K562 (cell line): ENCODE data around the gene REEP6. TPM values are rescaled to one million over a fixed set of nuclear protein-coding genes. Genes with fewer than 3 reads are reported as not detected.

Source experiments
- ASH1L ChIP-seq: fragments of 450-650 bp; IDR thresholded peaks from 2 replicates; pipeline ENCODE4 v1.6.1; 2018; ENCODE audit warnings: borderline replicate concordance, mild to moderate bottlenecking, low read depth; ENCODE audit not compliant: partially characterized antibody
- BRF1 ChIP-seq: IDR thresholded peaks from 3 replicates; pipeline ENCODE4 v1.6.1; 2011; ENCODE audit warnings: borderline replicate concordance, mild to moderate bottlenecking; ENCODE audit not compliant: insufficient read length; ENCODE audit errors: extremely low read depth
- CREBBP ChIP-seq: IDR thresholded peaks from one replicate; pipeline ENCODE4 v1.6.1; 2012; ENCODE audit warnings: low read depth, mild to moderate bottlenecking, control low read depth, inconsistent platforms, low read length
- DIDO1 ChIP-seq: fragments of 450-650 bp; IDR thresholded peaks from 2 replicates; pipeline ENCODE4 v1.6.1; 2016; ENCODE audit warnings: low read depth, missing biosample characterization, missing genetic modification characterization
- E2F6 ChIP-seq, 2 experiments: IDR thresholded peaks; 2 replicates each; pipeline ENCODE4 v1.6.1; 2011; ENCODE audit warnings: borderline replicate concordance in 1 of 2, control low read depth in 1 of 2, low read depth in 1 of 2, low read length in 1 of 2, mild to moderate bottlenecking in 1 of 2, mixed read lengths in 1 of 2, moderate library complexity in 1 of 2; ENCODE audit not compliant: insufficient read depth in 1 of 2, insufficient read length in 1 of 2, poor library complexity in 1 of 2, severe bottlenecking in 1 of 2; ENCODE audit errors: extremely low read depth in 1 of 2
- EHMT2 ChIP-seq: fragments of 450-650 bp; IDR thresholded peaks from 2 replicates; pipeline ENCODE4 v1.6.1; 2018; ENCODE audit warnings: antibody characterized with exemption
- GABPB1 ChIP-seq: sonication (generic); formaldehyde crosslinking; IDR thresholded peaks from 2 replicates; pipeline ENCODE4 v1.8.0; 2022; ENCODE audit warnings: mild to moderate bottlenecking, missing genetic modification reagents
- MEF2D ChIP-seq: conservative IDR thresholded peaks from 2 replicates; pipeline ENCODE4 v1.6.1; 2016; ENCODE audit warnings: low read depth, missing genetic modification characterization, missing compliant biosample characterization
- NR1H2 ChIP-seq: sonication (generic); formaldehyde crosslinking; IDR thresholded peaks from 2 replicates; pipeline ENCODE4 v1.4.0; 2020; ENCODE audit warnings: mild to moderate bottlenecking, missing genetic modification reagents
- RB1 ChIP-seq: fragments of 450-650 bp; IDR thresholded peaks from 2 replicates; pipeline ENCODE4 v1.6.1; 2017; ENCODE audit warnings: low read depth, mild to moderate bottlenecking
- RBM25 ChIP-seq: fragments of 200-400 bp; formaldehyde crosslinking; IDR thresholded peaks from 2 replicates; pipeline ENCODE4 v1.6.1; 2018; ENCODE audit warnings: low read length, low read depth, moderate library complexity; ENCODE audit not compliant: severe bottlenecking
- RHOXF2B ChIP-seq: fragments of 250-450 bp; sonication (Bioruptor Pico); conservative IDR thresholded peaks from 2 replicates; pipeline ENCODE4 v1.5.1; 2021
- TCF3 ChIP-seq: sonication (generic); formaldehyde crosslinking; IDR thresholded peaks from 2 replicates; pipeline ENCODE4 v1.4.0; 2020; ENCODE audit warnings: mild to moderate bottlenecking, missing genetic modification reagents
- ZNF253 ChIP-seq: fragments of 250-450 bp; sonication (Bioruptor Pico); conservative IDR thresholded peaks from 2 replicates; pipeline ENCODE4 v1.6.1; 2021; ENCODE audit warnings: mild to moderate bottlenecking
- ZNF436 ChIP-seq: fragments of 250-450, 450-650 bp; sonication (Bioruptor Pico); formaldehyde crosslinking; IDR thresholded peaks from 2 replicates; pipeline ENCODE4 v1.7.0; 2020; ENCODE audit warnings: mild to moderate bottlenecking
- ZNF445 ChIP-seq: fragments of 250-450 bp; sonication (Bioruptor Pico); IDR thresholded peaks from 2 replicates; pipeline ENCODE4 v1.4.0; 2020; ENCODE audit warnings: low read depth, mild to moderate bottlenecking, moderate library complexity
- polyA plus RNA-seq, 8 experiments: library from polyadenylated mRNA; depleted of rRNA in 4 of 8; stranded (reverse) in 5 of 8; unstranded in 3 of 8; fragments of >200 nt; fragmentation: Nextera tagmentation in 2 of 8; fragmentation: Illumina TruSeq in 1 of 8; extraction: Ambion mirVana in 2 of 8; extraction: Trizol in 1 of 8; gene quantifications; 2 replicates each; pipeline versions ENCODE4 v1.2.1 to v1.2.3, GENCODE V29; 2011 to 2014; ENCODE audit warnings: inconsistent platforms in 1 of 8, missing spikeins in 1 of 8
- total RNA-seq, 7 experiments: library from RNA; depleted of rRNA in 6 of 7; stranded (reverse); fragments of >200 nt in 6 of 7; fragmentation: Illumina TruSeq in 2 of 7; extraction: Trizol in 2 of 7; gene quantifications; 2 replicates each; pipeline versions ENCODE4 v1.2.1 to v1.2.3, GENCODE V29; 2011 to 2021; ENCODE audit warnings: low replicate concordance in 1 of 7
- TF ChIP-seq, protein P1 (sequence below): fragments of 450-650 bp; IDR thresholded peaks from one replicate; pipeline ENCODE4 v1.6.1; 2018; ENCODE audit warnings: mild to moderate bottlenecking, moderate library complexity; ENCODE audit not compliant: partially characterized antibody
- TF ChIP-seq, protein P2 (sequence below), 3 experiments: IDR thresholded peaks in 2 of 3; conservative IDR thresholded peaks in 1 of 3; 2 replicates each; pipeline ENCODE4 v1.5.1; 2011 to 2012; ENCODE audit warnings: low read length in 3 of 3, mild to moderate bottlenecking in 3 of 3, control low read depth in 2 of 3, improper control_type of control experiment in 1 of 3, inconsistent platforms in 1 of 3, low read depth in 1 of 3, mixed read lengths in 1 of 3, moderate library complexity in 1 of 3; ENCODE audit not compliant: insufficient read depth in 2 of 3
- TF ChIP-seq, protein P3 (sequence below): fragments of 250-450 bp; sonication (Bioruptor Pico); IDR thresholded peaks from 2 replicates; pipeline ENCODE4 v1.8.0; 2022; ENCODE audit warnings: inconsistent platforms, mild to moderate bottlenecking, moderate library complexity, borderline replicate concordance
- TF ChIP-seq, protein P4 (sequence below): fragments of 450-650 bp; formaldehyde crosslinking; IDR thresholded peaks from 2 replicates; pipeline ENCODE4 v1.4.0; 2020; ENCODE audit warnings: mild to moderate bottlenecking, moderate library complexity

REEP6 gene
- total and polyA plus RNA-seq, 9 of the 15 experiments (the other 6 are each of a cell fraction or from before 2014, with no cell fraction given) = 1.2 to 64.2 (median 12.7) TPM

- TF ChIP-seq ZNF253 (CRISPR knock-in tag) (no peak), TCF3 (CRISPR knock-in tag) (0 out of 2 replicates have a peak, but pooled peaks have one; percentile 14), NR1H2 (CRISPR knock-in tag) (no peak), BRF1 (no peak), ZNF445 (CRISPR knock-in tag) (no peak), ASH1L (no peak), EHMT2 (no peak), RB1 (peak; percentile 47; the same call in 1 of the 2 replicates), ZNF436 (CRISPR knock-in tag) (no peak), RBM25 (no peak), E2F6 (IDR thresholded peaks at IDR 0.05; ENCODE audit: borderline replicate concordance in 1 of 2, extremely low read depth in 1 of 2, insufficient read depth in 1 of 2, insufficient read length in 1 of 2, low read depth in 1 of 2, low read length in 1 of 2, poor library complexity in 1 of 2, severe bottlenecking in 1 of 2) (peak; percentile 83 to 89), RHOXF2B (CRISPR knock-in tag) (no peak), CREBBP (no peak), DIDO1 (tag) (no peak), MEF2D (no peak), GABPB1 (CRISPR knock-in tag) (peak; percentile 45; the same call in 1 of the 2 replicates)
- TF ChIP-seq, protein P1, sequence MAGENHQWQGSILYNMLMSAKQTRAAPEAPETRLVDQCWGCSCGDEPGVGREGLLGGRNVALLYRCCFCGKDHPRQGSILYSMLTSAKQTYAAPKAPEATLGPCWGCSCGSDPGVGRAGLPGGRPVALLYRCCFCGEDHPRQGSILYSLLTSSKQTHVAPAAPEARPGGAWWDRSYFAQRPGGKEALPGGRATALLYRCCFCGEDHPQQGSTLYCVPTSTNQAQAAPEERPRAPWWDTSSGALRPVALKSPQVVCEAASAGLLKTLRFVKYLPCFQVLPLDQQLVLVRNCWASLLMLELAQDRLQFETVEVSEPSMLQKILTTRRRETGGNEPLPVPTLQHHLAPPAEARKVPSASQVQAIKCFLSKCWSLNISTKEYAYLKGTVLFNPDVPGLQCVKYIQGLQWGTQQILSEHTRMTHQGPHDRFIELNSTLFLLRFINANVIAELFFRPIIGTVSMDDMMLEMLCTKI = no peak
- TF ChIP-seq, protein P2, sequence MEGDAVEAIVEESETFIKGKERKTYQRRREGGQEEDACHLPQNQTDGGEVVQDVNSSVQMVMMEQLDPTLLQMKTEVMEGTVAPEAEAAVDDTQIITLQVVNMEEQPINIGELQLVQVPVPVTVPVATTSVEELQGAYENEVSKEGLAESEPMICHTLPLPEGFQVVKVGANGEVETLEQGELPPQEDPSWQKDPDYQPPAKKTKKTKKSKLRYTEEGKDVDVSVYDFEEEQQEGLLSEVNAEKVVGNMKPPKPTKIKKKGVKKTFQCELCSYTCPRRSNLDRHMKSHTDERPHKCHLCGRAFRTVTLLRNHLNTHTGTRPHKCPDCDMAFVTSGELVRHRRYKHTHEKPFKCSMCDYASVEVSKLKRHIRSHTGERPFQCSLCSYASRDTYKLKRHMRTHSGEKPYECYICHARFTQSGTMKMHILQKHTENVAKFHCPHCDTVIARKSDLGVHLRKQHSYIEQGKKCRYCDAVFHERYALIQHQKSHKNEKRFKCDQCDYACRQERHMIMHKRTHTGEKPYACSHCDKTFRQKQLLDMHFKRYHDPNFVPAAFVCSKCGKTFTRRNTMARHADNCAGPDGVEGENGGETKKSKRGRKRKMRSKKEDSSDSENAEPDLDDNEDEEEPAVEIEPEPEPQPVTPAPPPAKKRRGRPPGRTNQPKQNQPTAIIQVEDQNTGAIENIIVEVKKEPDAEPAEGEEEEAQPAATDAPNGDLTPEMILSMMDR (IDR thresholded peaks at IDR 0.05 in 2 of 3, conservative IDR thresholded peaks at IDR 0.05 in 1 of 3; ENCODE audit: insufficient read depth in 2 of 3, low read depth in 1 of 3, low read length in 3 of 3) = no peak; a peak in 1 of 6 replicates
- TF ChIP-seq, protein P3, sequence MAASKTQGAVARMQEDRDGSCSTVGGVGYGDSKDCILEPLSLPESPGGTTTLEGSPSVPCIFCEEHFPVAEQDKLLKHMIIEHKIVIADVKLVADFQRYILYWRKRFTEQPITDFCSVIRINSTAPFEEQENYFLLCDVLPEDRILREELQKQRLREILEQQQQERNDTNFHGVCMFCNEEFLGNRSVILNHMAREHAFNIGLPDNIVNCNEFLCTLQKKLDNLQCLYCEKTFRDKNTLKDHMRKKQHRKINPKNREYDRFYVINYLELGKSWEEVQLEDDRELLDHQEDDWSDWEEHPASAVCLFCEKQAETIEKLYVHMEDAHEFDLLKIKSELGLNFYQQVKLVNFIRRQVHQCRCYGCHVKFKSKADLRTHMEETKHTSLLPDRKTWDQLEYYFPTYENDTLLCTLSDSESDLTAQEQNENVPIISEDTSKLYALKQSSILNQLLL = no peak
- TF ChIP-seq, protein P4, sequence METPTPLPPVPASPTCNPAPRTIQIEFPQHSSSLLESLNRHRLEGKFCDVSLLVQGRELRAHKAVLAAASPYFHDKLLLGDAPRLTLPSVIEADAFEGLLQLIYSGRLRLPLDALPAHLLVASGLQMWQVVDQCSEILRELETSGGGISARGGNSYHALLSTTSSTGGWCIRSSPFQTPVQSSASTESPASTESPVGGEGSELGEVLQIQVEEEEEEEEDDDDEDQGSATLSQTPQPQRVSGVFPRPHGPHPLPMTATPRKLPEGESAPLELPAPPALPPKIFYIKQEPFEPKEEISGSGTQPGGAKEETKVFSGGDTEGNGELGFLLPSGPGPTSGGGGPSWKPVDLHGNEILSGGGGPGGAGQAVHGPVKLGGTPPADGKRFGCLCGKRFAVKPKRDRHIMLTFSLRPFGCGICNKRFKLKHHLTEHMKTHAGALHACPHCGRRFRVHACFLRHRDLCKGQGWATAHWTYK (CRISPR knock-in tag) = no peak
Observed at GRCh38 chr19:1455336-1456120, 35.5 kb upstream of the REEP6 start (continued).
